Right lobe of liver (tissue), 5 donors: ENCODE measurements around the gene CXCR1. TPM values are rescaled to one million over a fixed set of nuclear protein-coding genes. Genes with fewer than 3 reads are reported as not detected.

ENCODE experiments used
- total RNA-seq, 6 experiments: library from RNA; depleted of rRNA in 2 of 6; stranded (reverse); fragments of >200 nt in 2 of 6; fragmentation: NEBNext Ultra II Directional in 3 of 6; extraction: Animal tissue kit (Norgen Biotek cat#: 25700) in 3 of 6; gene quantifications; one replicate each; pipeline versions ENCODE4 v1.1.0 to v1.2.4, GENCODE V29; 2016 to 2023
- donor health status: DM: no; HTN: no; CAD: no.
- donor health status: DM: no; HTN: no; CAD: no.
- donor health status: DM: no; HTN: yes; CAD: no.
- donor health status: DM: no; HTN: yes; CAD: no.

CXCR1 gene
- total RNA-seq, 6 experiments from 2014 or later: 0.40 to 1.6 (median 0.74) TPM

Other genes starting within 250 kb of the CXCR1 start
- 100 to 1,000 TPM in 3 of 6 experiments, 10 to 100 TPM in 3; 68.4 to 209 (median 99.2) TPM for gene TNS1, start 164.0 kb downstream of the CXCR1 start, total RNA-seq
- gene RUFY4, start 97.7 kb downstream of the CXCR1 start, total RNA-seq: under 1 TPM in 3 of 6 experiments, not detected in 3; 0.11 to 0.55 (median 0.23) TPM
- gene CXCR2, start 40.9 kb downstream of the CXCR1 start, total RNA-seq: 1 to 10 TPM in 4 of 6 experiments, under 1 TPM in 2; 0.81 to 2.6 (median 1.2) TPM
- gene ARPC2, start 50.2 kb upstream of the CXCR1 start, total RNA-seq: 100 to 1,000 TPM in 1 of 6 experiments, 10 to 100 TPM in 5; 54.9 to 110 (median 78.1) TPM
- 1 to 10 TPM in 2 of 6 experiments, under 1 TPM in 4; 0.56 to 3.2 (median 0.94) TPM for gene GPBAR1, start 94.1 kb upstream of the CXCR1 start, total RNA-seq
- gene AAMP, start 103.2 kb upstream of the CXCR1 start, total RNA-seq: 10 to 100 TPM; 40.0 to 99.5 (median 45.2) TPM
- 100 to 1,000 TPM in 4 of 6 experiments, 10 to 100 TPM in 2; 78.5 to 137 (median 115) TPM for gene PNKD, start 103.6 kb upstream of the CXCR1 start, total RNA-seq
- 100 to 1,000 TPM; 101 to 160 (median 126) TPM for gene TMBIM1, start 125.5 kb upstream of the CXCR1 start, total RNA-seq
- not detected for gene CATIP, start 189.9 kb upstream of the CXCR1 start, total RNA-seq
- 10 to 100 TPM in 3 of 6 experiments, 1 to 10 TPM in 3; 4.2 to 13.2 (median 11.0) TPM for gene SLC11A1, start 215.3 kb upstream of the CXCR1 start, total RNA-seq
- 10 to 100 TPM; 55.1 to 95.9 (median 75.6) TPM for gene CTDSP1, start 232.9 kb upstream of the CXCR1 start, total RNA-seq